IMR-90 (cell line): ENCODE data around the gene CFAP92. TPM values are rescaled to one million over a fixed set of nuclear protein-coding genes. Genes with fewer than 3 reads are reported as not detected.

Source experiments
- BHLHE40 ChIP-seq: fragments of 150-350 bp; IDR thresholded peaks from 2 replicates; pipeline ENCODE4 v1.6.1; 2016; ENCODE audit warnings: mild to moderate bottlenecking, low read depth, low read length
- CTCF ChIP-seq: conservative IDR thresholded peaks from 2 replicates; pipeline ENCODE4 v1.5.1; 2012; ENCODE audit warnings: mild to moderate bottlenecking, low read depth, low read length, improper control_type of control experiment
- MAZ ChIP-seq: IDR thresholded peaks from 2 replicates; pipeline ENCODE4 v1.6.1; 2012; ENCODE audit warnings: low read depth, mild to moderate bottlenecking, low read length, improper control_type of control experiment, moderate library complexity, borderline replicate concordance
- MXI1 ChIP-seq: IDR thresholded peaks from 2 replicates; pipeline ENCODE4 v1.6.1; 2012; ENCODE audit warnings: low read depth, mild to moderate bottlenecking, low read length, moderate library complexity, borderline replicate concordance
- RCOR1 ChIP-seq: IDR thresholded peaks from 2 replicates; pipeline ENCODE4 v1.6.1; 2012; ENCODE audit warnings: mild to moderate bottlenecking, low read length, improper control_type of control experiment; ENCODE audit not compliant: insufficient replicate concordance
- polyA plus RNA-seq, 3 experiments: library from polyadenylated mRNA; depleted of rRNA; stranded (reverse); fragments of >200 nt; gene quantifications; 2 replicates each; pipeline ENCODE4 v1.2.3, GENCODE V29; 2012; ENCODE audit warnings: low replicate concordance in 1 of 3
- total RNA-seq: library from RNA; depleted of rRNA; stranded (reverse); fragments of >200 nt; gene quantifications from 2 replicates; pipeline ENCODE4 v1.2.3, GENCODE V29; 2012

The CFAP92 gene
- total and polyA plus RNA-seq, 2 of the 4 experiments (the other 2 are of a cell fraction) = not detected

GRCh38 chr3:128993461-128994172 lies at the start of gene CFAP92 (continued):
- TF ChIP-seq MAZ (no peak; the same call in 1 of the 2 replicates), BHLHE40 (no peak), CTCF (no peak), MXI1 (no peak), RCOR1 (no peak)
